GM12892 (cell line): ENCODE measurements around the gene ARHGEF6.

Source experiments
- POLR2A ChIP-seq: IDR thresholded peaks from 2 replicates; pipeline ENCODE4 v1.6.1; 2011; ENCODE audit warnings: low read depth, low read length, control low read depth
- POLR2AphosphoS5 ChIP-seq: IDR thresholded peaks from 2 replicates; pipeline ENCODE4 v1.6.1; 2011; ENCODE audit warnings: low read depth, low read length, control low read depth

GRCh38 chrX:136747003-136747986 lies 33.4 kb downstream of the ARHGEF6 start:
- TF ChIP-seq POLR2AphosphoS5: no peak
- no peak for TF ChIP-seq POLR2A
